Activated B cell treated with CpG ODN at 0.5 μM for 24 hours (primary cell): ENCODE results near the gene PRUNE1. TPM values are rescaled to one million over a fixed set of nuclear protein-coding genes. Genes with fewer than 3 reads are reported as not detected.

Experiments used
- ATAC-seq: fragments of 200-7000 bp; cut with Tn5 transposase; one replicate; pipeline ENCODE4 v1.10.0; 2021; ENCODE audit warnings: low read depth, mild to moderate bottlenecking, moderate library complexity
- CTCF ChIA-PET: fragments of 350-600 bp; sonication (Branson Sonifier 250); formaldehyde crosslinking; loops from one replicate; lab custom pipeline; 2021; ENCODE audit warnings: antibody characterized with exemption; lab: Charles Lee
- POLR2A ChIA-PET: fragments of 350-600 bp; sonication (Branson Sonifier 250); formaldehyde crosslinking; loops from one replicate; lab custom pipeline; 2021; ENCODE audit warnings: antibody characterized with exemption; lab: Charles Lee
- DNase-seq: peaks from one replicate; pipeline ENCODE4 v3.0.0; 2022
- H3K27ac Mint-ChIP-seq: one replicate; pipeline ENCODE4 v1.8.0; 2020; ENCODE audit warnings: mixed read lengths
- H3K27me3 Mint-ChIP-seq: one replicate; pipeline ENCODE4 v1.8.0; 2021; ENCODE audit warnings: mixed read lengths
- H3K36me3 Mint-ChIP-seq: one replicate; pipeline ENCODE4 v1.8.0; 2021; ENCODE audit warnings: low read depth, mixed read lengths
- H3K4me1 Mint-ChIP-seq: one replicate; pipeline ENCODE4 v1.8.0; 2021; ENCODE audit warnings: mixed read lengths
- H3K4me3 Mint-ChIP-seq: one replicate; pipeline ENCODE4 v1.8.0; 2020; ENCODE audit warnings: mild to moderate bottlenecking, mixed read lengths
- H3K9me3 Mint-ChIP-seq: one replicate; pipeline ENCODE4 v1.8.0; 2020; ENCODE audit warnings: mixed read lengths
- intact Hi-C: fragments of 100-400 bp; cut with micrococcal nuclease; formaldehyde crosslinking; loops from one replicate; pipeline ENCODE4 v1.15.1; 2024
- total RNA-seq: library from RNA; stranded (reverse); gene quantifications from 2 replicates; pipeline ENCODE4 v1.2.3, GENCODE V29; 2022
- TF ChIP-seq, protein P1 (sequence below): fragments of 200-600 bp; IDR thresholded peaks from one replicate; pipeline ENCODE4 v1.8.0; 2022; ENCODE audit warnings: antibody characterized with exemption, mild to moderate bottlenecking

Gene PRUNE1
- total RNA-seq, 1 donor from 2014 or later = 14.2 TPM

DNA sequence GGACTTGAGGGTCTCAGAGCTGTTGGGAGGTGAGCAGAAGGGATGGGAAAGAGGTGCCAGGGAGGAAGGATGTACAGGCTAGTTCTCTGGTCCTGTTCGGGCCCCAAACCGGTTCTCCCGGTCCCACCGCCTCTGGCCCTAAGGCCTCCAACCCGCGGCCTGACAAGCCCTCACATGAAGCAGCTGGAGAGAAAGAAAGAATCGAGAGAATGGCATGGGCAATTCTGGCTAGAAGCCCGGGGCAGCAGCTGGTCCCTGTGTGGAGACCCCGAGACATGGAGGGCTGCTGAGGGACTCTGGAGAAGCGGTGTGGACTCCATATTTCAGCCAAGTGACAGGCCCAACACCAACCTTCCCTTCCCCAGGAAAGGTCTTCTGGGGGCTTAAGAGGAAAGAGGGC, 50.4 kb downstream of the PRUNE1 start:
- H3K4me1 Mint-ChIP-seq = peaks cover 55% of the 10 kb centered on the region
- ChIA-PET CTCF (interaction anchor here (0.9 to 1.9 kb wide), 5 partner anchors 9 to 34 kb away, joined by 5 to 12 read pairs (median 5); partner anchors contain the start of genes C1orf56 and GABPB2), POLR2A (interaction anchor here (0.6 to 7.2 kb wide), 10 partner anchors 9 to 736 kb away, joined by 3 to 98 read pairs (median 4); partner anchors contain the start of genes C1orf56, GABPB2, MINDY1 and VPS72)
- no peaks in the 10 kb centered on the region for H3K9me3 Mint-ChIP-seq
- H3K27ac Mint-ChIP-seq = peak overlapping the region; percentile 93
- ATAC-seq = no peak
- H3K36me3 Mint-ChIP-seq = peaks cover 55% of the 10 kb centered on the region
- no peaks in the 10 kb centered on the region for H3K27me3 Mint-ChIP-seq
- H3K4me3 Mint-ChIP-seq = peak overlapping the region; percentile 98
- intact Hi-C loops = loop anchor here (1.0 to 5.0 kb wide), 5 partner anchors 10 to 131 kb away; partner anchors contain the start of genes GABPB2, PRUNE1 and SETDB1
- TF ChIP-seq, protein P1, sequence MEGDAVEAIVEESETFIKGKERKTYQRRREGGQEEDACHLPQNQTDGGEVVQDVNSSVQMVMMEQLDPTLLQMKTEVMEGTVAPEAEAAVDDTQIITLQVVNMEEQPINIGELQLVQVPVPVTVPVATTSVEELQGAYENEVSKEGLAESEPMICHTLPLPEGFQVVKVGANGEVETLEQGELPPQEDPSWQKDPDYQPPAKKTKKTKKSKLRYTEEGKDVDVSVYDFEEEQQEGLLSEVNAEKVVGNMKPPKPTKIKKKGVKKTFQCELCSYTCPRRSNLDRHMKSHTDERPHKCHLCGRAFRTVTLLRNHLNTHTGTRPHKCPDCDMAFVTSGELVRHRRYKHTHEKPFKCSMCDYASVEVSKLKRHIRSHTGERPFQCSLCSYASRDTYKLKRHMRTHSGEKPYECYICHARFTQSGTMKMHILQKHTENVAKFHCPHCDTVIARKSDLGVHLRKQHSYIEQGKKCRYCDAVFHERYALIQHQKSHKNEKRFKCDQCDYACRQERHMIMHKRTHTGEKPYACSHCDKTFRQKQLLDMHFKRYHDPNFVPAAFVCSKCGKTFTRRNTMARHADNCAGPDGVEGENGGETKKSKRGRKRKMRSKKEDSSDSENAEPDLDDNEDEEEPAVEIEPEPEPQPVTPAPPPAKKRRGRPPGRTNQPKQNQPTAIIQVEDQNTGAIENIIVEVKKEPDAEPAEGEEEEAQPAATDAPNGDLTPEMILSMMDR = no peak
- DNase-seq = peak; percentile 27

DNA sequence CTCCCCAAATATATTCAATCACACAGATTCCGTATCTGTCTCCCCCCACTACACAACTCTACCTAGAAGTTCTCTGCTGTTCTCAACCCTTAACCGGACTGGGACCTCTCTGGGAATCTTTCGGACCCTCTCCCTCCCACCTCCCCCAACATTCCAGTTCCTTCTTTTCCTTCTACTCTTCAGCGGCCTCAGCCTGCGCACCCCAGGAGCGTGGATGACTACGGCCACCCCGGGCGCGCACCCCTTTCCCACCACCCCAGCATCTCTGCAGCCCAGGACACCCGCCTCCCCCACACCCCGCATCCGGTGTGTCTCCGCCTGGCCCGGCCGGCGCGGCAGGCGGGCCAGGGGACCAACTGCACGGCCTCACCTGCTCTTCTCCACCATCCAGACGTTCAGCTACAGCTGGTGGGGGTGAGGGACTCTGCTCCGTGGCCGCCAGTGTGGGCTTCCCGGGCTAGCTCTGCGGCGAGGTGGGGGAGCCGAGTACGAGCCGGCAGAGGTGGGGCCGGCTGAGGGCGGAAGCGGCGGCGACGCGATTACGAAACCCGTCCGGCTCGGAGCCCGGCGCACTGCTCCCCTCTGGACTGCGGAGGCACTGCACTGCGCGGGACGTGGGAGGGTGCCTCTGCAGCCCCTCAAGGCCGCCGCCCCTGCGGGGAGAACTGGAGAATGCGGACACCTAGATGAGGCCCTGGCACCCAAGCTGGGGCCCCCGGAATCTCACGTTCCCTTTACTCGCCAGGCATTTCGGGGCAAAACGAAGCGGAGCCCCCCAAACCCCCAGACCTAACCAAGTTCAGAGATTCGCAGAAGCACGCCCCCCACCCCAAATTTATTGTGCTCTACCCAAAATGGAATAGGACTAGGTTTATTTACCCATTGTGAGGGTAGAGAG, 51.1 kb downstream of the PRUNE1 start, which contains the start of gene CDC42SE1:
CDC42SE1 (minus strand) TSS at position 514 of the 898 bp plus-strand sequence. CDS start 3,892 bp downstream, outside the sequence.
- H3K36me3 Mint-ChIP-seq = peaks cover 48% of the 10 kb centered on the region
- DNase-seq = peak; percentile 82
- peak within 1 kb of the TSS; percentile 98 for H3K4me3 Mint-ChIP-seq
- intact Hi-C loops = loop anchor here (1.0 to 5.0 kb wide), 5 partner anchors 11 to 132 kb away; partner anchors contain the start of genes GABPB2, PRUNE1 and SETDB1
- no peaks in the 10 kb centered on the region for H3K9me3 Mint-ChIP-seq
- peak; percentile 88 for ATAC-seq
- peak within 1 kb of the TSS; percentile 93 for H3K27ac Mint-ChIP-seq
- H3K27me3 Mint-ChIP-seq = no peaks in the 10 kb centered on the region
- H3K4me1 Mint-ChIP-seq = peaks cover 53% of the 10 kb centered on the region
- ChIA-PET POLR2A (interaction anchor here (0.6 to 7.2 kb wide), 11 partner anchors 8 to 908 kb away, joined by 3 to 98 read pairs (median 4); partner anchors contain the start of genes C1orf56, GABPB2, MINDY1 and VPS72), CTCF (interaction anchor here (0.9 to 2.4 kb wide), 8 partner anchors 9 to 96 kb away, joined by 3 to 12 read pairs (median 5); partner anchors contain the start of genes C1orf56, GABPB2 and TNFAIP8L2)
- TF ChIP-seq, protein P1 = no peak

DNA sequence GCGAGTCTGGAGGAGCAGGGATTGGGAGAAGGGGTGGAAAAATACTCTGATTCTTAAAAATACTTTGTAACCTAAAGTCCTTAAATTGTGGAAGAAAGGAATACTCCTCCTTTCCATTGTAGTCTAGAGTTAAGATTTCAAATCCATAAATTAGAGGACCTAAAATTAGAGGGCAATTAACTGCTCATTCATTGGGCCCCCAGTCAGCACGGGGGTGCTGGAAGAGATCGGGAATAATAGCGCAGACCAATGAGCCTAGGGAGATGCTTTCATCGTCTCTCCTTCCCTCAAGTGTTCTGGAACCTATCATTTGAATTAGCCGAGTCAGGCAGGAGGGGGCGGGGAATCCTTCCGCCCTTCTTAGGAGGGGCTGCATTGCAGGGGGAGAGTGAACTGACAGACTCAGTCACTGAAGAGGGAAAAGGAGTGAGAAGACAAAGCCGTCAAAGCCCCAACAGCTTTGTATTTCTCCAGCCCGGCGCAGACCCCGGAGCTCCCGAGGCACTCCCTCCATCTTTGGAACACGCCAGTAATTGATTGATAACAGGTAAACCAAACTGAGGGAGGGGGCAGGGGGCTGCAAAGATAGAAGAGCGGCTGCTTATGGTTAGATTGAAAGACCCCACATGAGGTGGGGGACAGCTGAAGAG, 51.9 kb downstream of the PRUNE1 start, which contains the start of gene MLLT11:
MLLT11 (plus strand) TSS at position 391 of the 650 bp plus-strand sequence. CDS start 6,828 bp downstream, outside the sequence.
- Mint-ChIP-seq H3K4me1 (peaks cover 46% of the 10 kb centered on the region), H3K27ac (peak within 1 kb of the TSS; percentile 93), H3K4me3 (peak within 1 kb of the TSS; percentile 98), H3K9me3 (no peaks in the 10 kb centered on the region), H3K36me3 (peaks cover 40% of the 10 kb centered on the region), H3K27me3 (no peaks in the 10 kb centered on the region)
- ATAC-seq = no peak
- ChIA-PET POLR2A (interaction anchor here (0.6 to 7.2 kb wide), 9 partner anchors 11 to 908 kb away, joined by 3 to 98 read pairs (median 4); partner anchors contain the start of genes C1orf56, GABPB2, MINDY1 and VPS72), CTCF (interaction anchor here (1.0 to 2.4 kb wide), 6 partner anchors 8 to 96 kb away, joined by 3 to 12 read pairs (median 7); partner anchors contain the start of genes C1orf56, GABPB2 and TNFAIP8L2)
- DNase-seq = no peak
- TF ChIP-seq, protein P1 = no peak
- intact Hi-C loops = no loop called here

DNA sequence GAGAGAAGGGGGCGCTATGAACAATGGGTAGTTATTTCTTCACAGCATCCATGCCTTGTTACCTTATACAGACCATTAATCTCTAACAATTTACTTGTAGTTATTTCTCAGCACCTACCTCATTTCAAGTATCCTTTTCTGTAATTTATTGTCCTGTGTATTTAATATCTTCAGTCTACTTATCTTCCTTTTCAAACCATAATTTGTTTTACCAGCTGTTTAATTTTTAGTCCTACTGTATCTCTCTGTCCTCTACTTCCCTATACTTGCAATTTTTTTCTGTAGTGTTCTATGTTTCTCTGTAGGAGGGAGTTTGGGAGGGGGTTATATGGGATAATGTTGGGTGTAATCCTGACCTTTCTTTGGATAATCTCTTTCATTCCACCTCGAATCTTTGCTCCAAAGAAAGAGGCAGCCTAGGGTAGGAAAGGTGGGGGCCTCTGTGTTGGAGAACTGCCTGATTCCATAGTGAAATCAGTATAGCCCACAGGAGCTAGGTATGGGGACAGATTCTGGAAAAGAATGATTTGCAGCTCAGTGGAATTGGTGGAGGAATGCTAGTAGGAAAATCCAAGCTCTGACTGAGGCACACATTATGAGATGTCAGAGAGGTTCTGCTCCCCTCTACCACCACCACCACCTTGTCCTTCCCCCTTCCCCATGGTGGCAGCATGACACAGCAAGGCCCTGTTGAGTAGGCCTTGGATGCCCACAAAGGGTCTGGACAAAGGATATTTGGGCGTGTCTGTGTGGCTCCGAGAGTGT, 52.6 kb downstream of the PRUNE1 start:
- DNase-seq (no peak), ATAC-seq (no peak)
- H3K36me3 Mint-ChIP-seq = peaks cover 33% of the 10 kb centered on the region
- peak overlapping the region; percentile 98 for H3K4me3 Mint-ChIP-seq
- TF ChIP-seq, protein P1 = no peak
- intact Hi-C loops = no loop called here
- no peaks in the 10 kb centered on the region for H3K27me3 Mint-ChIP-seq
- H3K9me3 Mint-ChIP-seq = no peaks in the 10 kb centered on the region
- CTCF ChIA-PET = interaction anchor here (1.0 to 2.4 kb wide), 8 partner anchors 7 to 95 kb away, joined by 3 to 12 read pairs (median 5); partner anchors contain the start of genes C1orf56, GABPB2 and TNFAIP8L2
- peaks cover 39% of the 10 kb centered on the region for H3K4me1 Mint-ChIP-seq
- POLR2A ChIA-PET = interaction anchor here (0.6 to 7.2 kb wide), 5 partner anchors 10 to 975 kb away, joined by 3 to 98 read pairs (median 5); partner anchors contain the start of genes C1orf56 and GABPB2
- peak overlapping the region; percentile 93 for H3K27ac Mint-ChIP-seq
